ENCODE results near the gene STK36.

DNA sequence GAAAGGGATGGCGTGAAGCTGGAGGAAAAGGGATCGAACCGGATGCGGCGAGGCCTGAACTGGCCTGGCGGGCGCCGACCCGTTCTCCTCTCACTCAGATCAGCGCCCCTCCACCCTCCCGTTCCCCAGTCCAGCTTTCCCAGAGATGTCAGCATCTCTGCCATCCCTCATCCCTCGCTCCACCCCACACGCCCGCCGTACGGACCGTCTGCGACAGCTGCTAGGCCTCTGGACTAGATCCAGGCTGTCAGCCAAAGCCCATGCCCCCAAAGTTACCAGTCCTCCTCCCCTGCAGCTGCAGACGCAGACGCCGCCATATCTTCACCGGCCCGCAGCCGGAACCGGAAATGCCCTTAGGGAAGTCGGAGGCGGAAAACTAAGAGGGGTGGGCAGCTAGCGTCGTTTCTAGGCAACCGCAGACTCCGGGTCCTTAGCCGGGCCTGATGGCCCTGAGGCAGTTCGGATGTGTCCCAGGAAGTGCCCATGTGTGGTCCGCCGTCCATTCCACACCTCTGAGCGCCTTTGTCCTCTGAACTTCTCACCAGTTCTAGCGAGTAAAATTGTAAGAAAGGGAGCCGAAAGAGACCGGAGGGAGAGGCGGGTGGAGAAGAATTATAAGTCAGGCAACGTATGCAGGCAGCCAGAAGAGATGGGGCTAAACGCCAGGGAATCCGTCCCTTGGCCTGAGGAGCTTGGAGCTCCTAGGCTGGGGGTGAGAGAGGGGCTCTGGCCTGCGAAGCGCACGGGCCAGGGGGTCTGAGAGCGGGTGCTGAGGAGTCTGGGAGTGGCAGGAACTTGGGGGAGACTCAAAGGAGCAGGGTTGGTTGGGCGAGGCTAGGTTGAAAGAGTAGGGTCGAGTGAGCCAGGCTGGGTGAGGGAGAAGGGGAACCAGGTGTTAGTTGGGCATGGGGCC, at the start of gene STK36, which contains the start of gene RNF25:
- TF ChIP-seq HOXB5 (CRISPR knock-in tag; IDR thresholded peaks at IDR 0.05) (no peak), EP300 (IDR thresholded peaks at IDR 0.05) (no peak), HDAC2 (IDR thresholded peaks at IDR 0.05) (no peak)
- TF ChIP-seq, protein P1, sequence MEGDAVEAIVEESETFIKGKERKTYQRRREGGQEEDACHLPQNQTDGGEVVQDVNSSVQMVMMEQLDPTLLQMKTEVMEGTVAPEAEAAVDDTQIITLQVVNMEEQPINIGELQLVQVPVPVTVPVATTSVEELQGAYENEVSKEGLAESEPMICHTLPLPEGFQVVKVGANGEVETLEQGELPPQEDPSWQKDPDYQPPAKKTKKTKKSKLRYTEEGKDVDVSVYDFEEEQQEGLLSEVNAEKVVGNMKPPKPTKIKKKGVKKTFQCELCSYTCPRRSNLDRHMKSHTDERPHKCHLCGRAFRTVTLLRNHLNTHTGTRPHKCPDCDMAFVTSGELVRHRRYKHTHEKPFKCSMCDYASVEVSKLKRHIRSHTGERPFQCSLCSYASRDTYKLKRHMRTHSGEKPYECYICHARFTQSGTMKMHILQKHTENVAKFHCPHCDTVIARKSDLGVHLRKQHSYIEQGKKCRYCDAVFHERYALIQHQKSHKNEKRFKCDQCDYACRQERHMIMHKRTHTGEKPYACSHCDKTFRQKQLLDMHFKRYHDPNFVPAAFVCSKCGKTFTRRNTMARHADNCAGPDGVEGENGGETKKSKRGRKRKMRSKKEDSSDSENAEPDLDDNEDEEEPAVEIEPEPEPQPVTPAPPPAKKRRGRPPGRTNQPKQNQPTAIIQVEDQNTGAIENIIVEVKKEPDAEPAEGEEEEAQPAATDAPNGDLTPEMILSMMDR (IDR thresholded peaks at IDR 0.05) = no peak
